A549 (cell line): Measurements from ENCODE around the gene OSBPL6. TPM values are rescaled to one million over a fixed set of nuclear protein-coding genes. Genes with fewer than 3 reads are reported as not detected.
"Not testable (repeated sequence)": the region's sequence is repeated elsewhere in the genome, so short reads cannot be mapped to it uniquely, and the experiment has no call there.

Source experiments
- ATAC-seq, 2 experiments: fragments of 200-7000 bp in 1 of 2; fragments of >200 bp in 1 of 2; cut with Nextera tagmentation in 1 of 2; cut with Tn5 transposase in 1 of 2; 3 replicates each; pipeline versions ENCODE4 v1.8.0 to v1.9.1; 2018 to 2020; ENCODE audit warnings: mild to moderate bottlenecking in 1 of 2, moderate library complexity in 1 of 2
- CTCF ChIA-PET: fragments of 300-600 bp; sonication (Branson Sonifier 250); formaldehyde crosslinking; extraction: SDS; loops from one replicate; lab custom pipeline; 2021; ENCODE audit warnings: antibody characterized with exemption, inconsistent platforms; lab: Yijun Ruan, JAX
- POLR2A ChIA-PET: fragments of 350-600 bp; formaldehyde crosslinking; extraction: SDS; loops from one replicate; lab custom pipeline; 2021; ENCODE audit warnings: antibody characterized with exemption, inconsistent platforms; lab: Yijun Ruan, JAX
- DNase-seq, 2 experiments: peaks; one replicate each; pipeline versions ENCODE4 v3.0.0 to v3.0.0-alpha.2; 2011 to 2016; ENCODE audit warnings: low read depth in 1 of 2, low spot score in 1 of 2
- FAIRE-seq: peaks from 2 replicates; lab custom pipeline; 2011; peaks lifted over from hg19 to GRCh38; lab: Jason Lieb, UNC
- H3K27ac ChIP-seq, 2 experiments: fragments of >200 bp; sonication (Bioruptor Twin); formaldehyde crosslinking; 3 replicates each; pipeline ENCODE4 v1.5.1; 2016 to 2017
- H3K4me1 ChIP-seq: fragments of >200 bp; sonication (Bioruptor Twin); formaldehyde crosslinking; 3 replicates; pipeline ENCODE4 v1.6.1; 2016
- H3K4me2 ChIP-seq: fragments of >200 bp; sonication (Bioruptor Twin); formaldehyde crosslinking; 3 replicates; pipeline ENCODE4 v1.6.1; 2016
- H3K4me3 ChIP-seq: fragments of >200 bp; sonication (Bioruptor Twin); formaldehyde crosslinking; 3 replicates; pipeline ENCODE4 v1.5.1; 2016
- H3K9me3 ChIP-seq: fragments of >200 bp; sonication (Bioruptor Twin); formaldehyde crosslinking; 3 replicates; pipeline ENCODE4 v1.6.1; 2016
- BHLHE40 ChIP-seq: IDR thresholded peaks from 2 replicates; pipeline ENCODE4 v1.6.1; 2012; ENCODE audit warnings: low read depth, low read length, inconsistent platforms
- CBX8 ChIP-seq: fragments of 200-600 bp; sonication (generic); IDR thresholded peaks from 2 replicates; pipeline ENCODE4 v1.6.1; 2016
- EP300 ChIP-seq, 2 experiments: fragments of >200 bp; sonication (Bioruptor Twin); formaldehyde crosslinking; IDR thresholded peaks; 2 replicates in 1 of 2; 3 replicates in 1 of 2; pipeline ENCODE4 v1.6.1; 2016 to 2017
- FOSB ChIP-seq: fragments of 250-450 bp; sonication (Bioruptor Pico); IDR thresholded peaks from 2 replicates; pipeline ENCODE4 v1.5.0; 2020; ENCODE audit warnings: mild to moderate bottlenecking, moderate library complexity
- FOXS1 ChIP-seq: fragments of 250-450 bp; sonication (Bioruptor Pico); IDR thresholded peaks from 2 replicates; pipeline ENCODE4 v1.5.0; 2020; ENCODE audit warnings: mild to moderate bottlenecking, moderate library complexity
- GATA3 ChIP-seq: IDR thresholded peaks from 2 replicates; pipeline ENCODE4 v1.6.1; 2012; ENCODE audit warnings: borderline replicate concordance
- HOXB13 ChIP-seq: fragments of 250-450 bp; sonication (Bioruptor Pico); IDR thresholded peaks from 2 replicates; pipeline ENCODE4 v1.5.0; 2020; ENCODE audit warnings: low read depth, mild to moderate bottlenecking, moderate library complexity
- KDM5A ChIP-seq: fragments of 200-600 bp; sonication (generic); IDR thresholded peaks from 2 replicates; pipeline ENCODE4 v1.6.1; 2016; ENCODE audit warnings: antibody characterized with exemption, mild to moderate bottlenecking
- MAX ChIP-seq: IDR thresholded peaks from 2 replicates; pipeline ENCODE4 v1.6.1; 2012
- MAZ ChIP-seq: fragments of 150-350 bp; IDR thresholded peaks from 2 replicates; pipeline ENCODE4 v1.6.1; 2014; ENCODE audit warnings: antibody characterized with exemption, low read depth, low read length, borderline replicate concordance
- NPAS2 ChIP-seq: fragments of 250-450 bp; sonication (Bioruptor Pico); IDR thresholded peaks from 2 replicates; pipeline ENCODE4 v1.8.0; 2022; ENCODE audit warnings: mild to moderate bottlenecking, moderate library complexity, borderline replicate concordance
- RAD21 ChIP-seq, 2 experiments: fragments of >200 bp in 1 of 2; sonication (Bioruptor Twin) in 1 of 2; formaldehyde crosslinking in 1 of 2; IDR thresholded peaks in 1 of 2; conservative IDR thresholded peaks in 1 of 2; 2 replicates in 1 of 2; 3 replicates in 1 of 2; pipeline ENCODE4 v1.6.1; 2012 to 2018; ENCODE audit warnings: inconsistent platforms in 1 of 2
- RFX5 ChIP-seq: fragments of 450-650 bp; IDR thresholded peaks from 2 replicates; pipeline ENCODE4 v1.7.1; 2014; ENCODE audit warnings: antibody characterized with exemption, mild to moderate bottlenecking, moderate library complexity
- RNF2 ChIP-seq: fragments of 200-600 bp; sonication (generic); IDR thresholded peaks from 2 replicates; pipeline ENCODE4 v1.6.1; 2016; ENCODE audit warnings: low read depth, mild to moderate bottlenecking, antibody characterized with exemption, moderate library complexity, borderline replicate concordance
- SREBF2 ChIP-seq: fragments of 450-650 bp; IDR thresholded peaks from 2 replicates; pipeline ENCODE4 v1.6.1; 2014; ENCODE audit warnings: mild to moderate bottlenecking, moderate library complexity
- TFCP2L1 ChIP-seq: fragments of 250-450 bp; sonication (Bioruptor Pico); IDR thresholded peaks from 2 replicates; pipeline ENCODE4 v1.5.0; 2021; ENCODE audit warnings: mild to moderate bottlenecking
- TP53 ChIP-seq: fragments of 250-450 bp; sonication (Bioruptor Pico); IDR thresholded peaks from 2 replicates; pipeline ENCODE4 v1.5.0; 2021; ENCODE audit warnings: mild to moderate bottlenecking, moderate library complexity
- ZC3H11A ChIP-seq: fragments of 450-650 bp; IDR thresholded peaks from 2 replicates; pipeline ENCODE4 v1.6.1; 2014; ENCODE audit warnings: antibody characterized with exemption, mild to moderate bottlenecking
- ZNF302 ChIP-seq: fragments of 250-450 bp; sonication (Bioruptor Pico); IDR thresholded peaks from 2 replicates; pipeline ENCODE4 v1.9.0; 2021; ENCODE audit warnings: inconsistent platforms, mild to moderate bottlenecking, moderate library complexity
- WGBS: methylation state at CpG from one replicate; pipeline ENCODE4 v1.1.6; 2017; ENCODE audit errors: missing lambda C conversion rate; 5-methylcytosine and 5-hydroxymethylcytosine counted together
- polyA plus RNA-seq, 4 experiments: library from polyadenylated mRNA; depleted of rRNA in 3 of 4; stranded (reverse); fragments of >200 nt; fragmentation: RNase III in 1 of 4; extraction: RNeasy Plus Mini Kit Qiagen cat#74134 plus additional on column Dnase treatment in 1 of 4; gene quantifications; 2 replicates in 3 of 4; 3 replicates in 1 of 4; pipeline ENCODE4 v1.2.3, GENCODE V29; 2011 to 2017
- TF ChIP-seq, protein P1 (sequence below): IDR thresholded peaks from 2 replicates; pipeline ENCODE4 v1.6.1; 2012
- TF ChIP-seq, protein P2 (sequence below): fragments of 450-650 bp; IDR thresholded peaks from 2 replicates; pipeline ENCODE4 v1.6.1; 2014; ENCODE audit warnings: antibody characterized with exemption
- TF ChIP-seq, protein P3 (sequence below): fragments of >200 bp; sonication (Bioruptor Twin); formaldehyde crosslinking; IDR thresholded peaks from 3 replicates; pipeline ENCODE4 v1.6.1; 2016

Gene OSBPL6
- polyA plus RNA-seq, 2 of the 4 experiments (the other 2 are of a cell fraction), result 2.9 to 8.2 TPM

DNA sequence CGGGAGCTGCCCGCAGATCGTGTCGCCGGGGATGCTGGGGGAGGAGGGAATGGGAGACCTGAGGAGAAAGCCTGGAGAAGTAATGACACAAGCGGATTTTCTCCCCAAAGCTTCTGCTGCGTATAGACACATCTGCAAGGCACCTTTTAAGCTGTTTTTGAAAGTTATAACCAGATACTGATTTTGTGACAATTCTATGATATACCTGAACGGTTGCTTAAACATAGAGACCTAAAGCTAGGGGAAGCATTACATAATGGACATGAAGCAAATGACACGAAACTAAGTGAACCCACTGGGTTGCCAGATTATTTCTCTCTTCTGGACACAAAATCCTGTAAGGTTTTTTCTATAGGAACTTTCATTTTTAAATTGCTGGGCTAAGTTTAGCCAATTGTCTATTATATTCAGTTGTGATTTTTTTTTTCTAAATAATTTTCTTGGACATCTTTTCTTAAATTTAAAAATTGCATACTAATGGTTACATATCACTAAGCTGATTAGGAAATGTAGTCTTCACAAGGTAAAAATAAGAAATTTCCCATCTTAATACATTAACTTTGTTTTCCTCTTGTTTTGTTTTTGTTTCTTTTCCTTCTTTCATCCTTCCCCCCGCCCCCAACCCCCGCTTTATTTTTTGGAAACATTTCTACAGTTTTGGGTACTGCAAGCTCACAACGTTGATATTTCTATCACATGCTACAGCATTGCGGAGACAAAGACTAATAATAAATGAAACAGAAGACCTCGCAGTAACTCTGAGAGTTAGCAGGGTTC, 1.3 kb downstream of the OSBPL6 start (continued):
- TF ChIP-seq MAZ (no peak), TFCP2L1 (CRISPR knock-in tag) (no peak), RAD21 (conservative IDR thresholded peaks at IDR 0.05 in 1 of 2, IDR thresholded peaks at IDR 0.05 in 1 of 2) (no peak)

DNA sequence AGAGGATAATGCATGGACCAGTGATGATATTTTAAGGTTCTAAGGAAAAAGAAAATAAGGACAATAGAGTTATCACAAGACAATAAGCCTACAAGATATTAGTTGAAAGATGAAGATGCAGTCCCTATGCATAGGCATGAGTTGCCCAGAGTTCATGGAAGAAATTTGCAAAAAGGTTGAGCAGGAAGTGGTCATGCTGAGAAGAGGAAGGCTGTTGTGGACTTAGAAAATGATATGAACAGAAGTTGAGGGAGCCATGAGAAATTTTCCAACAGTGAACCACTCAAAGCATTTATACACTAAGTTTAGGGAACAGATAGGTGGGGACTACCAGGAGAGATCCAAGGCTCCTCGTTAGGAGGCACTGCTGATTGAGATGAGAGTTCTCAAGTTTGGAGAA, 3.5 kb downstream of the OSBPL6 start:
- Histone ChIP-seq H3K9me3 (no peaks in the 10 kb centered on the region), H3K4me3 (no peak overlapping the region), H3K4me1 (peaks cover 14% of the 10 kb centered on the region), H3K27ac (no peak overlapping the region), H3K4me2 (no peak overlapping the region)
- FAIRE-seq, result no peak
- no peak for ATAC-seq
- POLR2A ChIA-PET, result no interaction called here
- no peak for TF ChIP-seq CBX8
- 70% methylated on average over 1 of the region's 1 CpG for WGBS
- DNase-seq, result no peak
- CTCF ChIA-PET, result no interaction called here

- DNase-seq, ATAC-seq, H3K27ac ChIP-seq, H3K4me3 ChIP-seq, H3K9me3 ChIP-seq, FAIRE-seq, H3K4me2 ChIP-seq, H3K4me1 ChIP-seq, POLR2A ChIA-PET: not testable (repeated sequence)
- peak; percentile 80 for TF ChIP-seq ZC3H11A
- 81% methylated on average over 4 of the region's 4 CpGs for WGBS
- CTCF ChIA-PET, result interaction anchor here (1.9 kb wide), 1 partner anchor 11 kb away, joined by 6 read pairs; no protein-coding TSS in a partner anchor
Observed at GRCh38 chr2:178198441-178198840, 4.1 kb downstream of the OSBPL6 start.

DNA sequence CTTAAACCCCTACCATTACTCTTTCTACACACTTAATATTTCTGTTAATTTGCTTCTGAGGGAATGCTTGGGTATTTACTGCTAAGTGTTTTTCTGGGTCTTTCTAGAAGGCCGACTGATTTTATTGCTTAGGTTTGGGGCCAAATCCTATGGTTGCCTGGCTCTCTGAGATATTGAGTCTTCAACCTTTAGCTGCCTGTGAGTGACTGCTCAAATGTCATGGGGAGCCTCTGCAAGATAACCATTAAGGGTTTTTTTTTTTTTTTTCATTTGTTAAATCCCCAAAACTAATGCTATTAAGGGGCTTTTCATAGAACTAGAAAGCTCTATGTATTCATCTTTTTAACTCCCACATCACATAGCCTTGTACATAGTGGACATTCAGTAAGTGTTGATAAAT, 5.0 kb downstream of the OSBPL6 start:
- Histone ChIP-seq H3K4me1 (peaks cover 9% of the 10 kb centered on the region; the same call in 2 of the 3 replicates), H3K27ac (no peak overlapping the region), H3K9me3 (no peaks in the 10 kb centered on the region), H3K4me3 (no peak overlapping the region), H3K4me2 (no peak overlapping the region)
- ChIA-PET POLR2A (no interaction called here), CTCF (interaction anchor here (1.2 to 1.9 kb wide), 2 partner anchors 10 to 216 kb away, joined by 4 to 6 read pairs; no protein-coding TSS in a partner anchor)
- no peak for ATAC-seq
- FAIRE-seq, result no peak
- DNase-seq, result no peak
- 95% methylated on average over 1 of the region's 1 CpG for WGBS
- TF ChIP-seq FOSB (CRISPR knock-in tag) (no peak), RNF2 (no peak), RFX5 (no peak), SREBF2 (no peak), FOXS1 (CRISPR knock-in tag) (no peak), TP53 (no peak), EP300 (IDR thresholded peaks at IDR 0.05) (no peak), GATA3 (no peak), HOXB13 (CRISPR knock-in tag) (no peak), MAZ (no peak), RAD21 (conservative IDR thresholded peaks at IDR 0.05 in 1 of 2, IDR thresholded peaks at IDR 0.05 in 1 of 2) (no peak), KDM5A (no peak), NPAS2 (CRISPR knock-in tag) (no peak), MAX (no peak), ZNF302 (CRISPR knock-in tag) (no peak), BHLHE40 (no peak)
- TF ChIP-seq, protein P1, sequence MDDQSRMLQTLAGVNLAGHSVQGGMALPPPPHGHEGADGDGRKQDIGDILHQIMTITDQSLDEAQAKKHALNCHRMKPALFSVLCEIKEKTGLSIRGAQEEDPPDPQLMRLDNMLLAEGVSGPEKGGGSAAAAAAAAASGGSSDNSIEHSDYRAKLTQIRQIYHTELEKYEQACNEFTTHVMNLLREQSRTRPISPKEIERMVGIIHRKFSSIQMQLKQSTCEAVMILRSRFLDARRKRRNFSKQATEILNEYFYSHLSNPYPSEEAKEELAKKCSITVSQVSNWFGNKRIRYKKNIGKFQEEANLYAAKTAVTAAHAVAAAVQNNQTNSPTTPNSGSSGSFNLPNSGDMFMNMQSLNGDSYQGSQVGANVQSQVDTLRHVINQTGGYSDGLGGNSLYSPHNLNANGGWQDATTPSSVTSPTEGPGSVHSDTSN, result no peak
- TF ChIP-seq, protein P2, sequence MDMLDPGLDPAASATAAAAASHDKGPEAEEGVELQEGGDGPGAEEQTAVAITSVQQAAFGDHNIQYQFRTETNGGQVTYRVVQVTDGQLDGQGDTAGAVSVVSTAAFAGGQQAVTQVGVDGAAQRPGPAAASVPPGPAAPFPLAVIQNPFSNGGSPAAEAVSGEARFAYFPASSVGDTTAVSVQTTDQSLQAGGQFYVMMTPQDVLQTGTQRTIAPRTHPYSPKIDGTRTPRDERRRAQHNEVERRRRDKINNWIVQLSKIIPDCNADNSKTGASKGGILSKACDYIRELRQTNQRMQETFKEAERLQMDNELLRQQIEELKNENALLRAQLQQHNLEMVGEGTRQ, result no peak
- TF ChIP-seq, protein P3, sequence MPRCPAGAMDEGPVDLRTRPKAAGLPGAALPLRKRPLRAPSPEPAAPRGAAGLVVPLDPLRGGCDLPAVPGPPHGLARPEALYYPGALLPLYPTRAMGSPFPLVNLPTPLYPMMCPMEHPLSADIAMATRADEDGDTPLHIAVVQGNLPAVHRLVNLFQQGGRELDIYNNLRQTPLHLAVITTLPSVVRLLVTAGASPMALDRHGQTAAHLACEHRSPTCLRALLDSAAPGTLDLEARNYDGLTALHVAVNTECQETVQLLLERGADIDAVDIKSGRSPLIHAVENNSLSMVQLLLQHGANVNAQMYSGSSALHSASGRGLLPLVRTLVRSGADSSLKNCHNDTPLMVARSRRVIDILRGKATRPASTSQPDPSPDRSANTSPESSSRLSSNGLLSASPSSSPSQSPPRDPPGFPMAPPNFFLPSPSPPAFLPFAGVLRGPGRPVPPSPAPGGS, result no peak
